Iris pigment epithelial cell (primary cell): Measurements from ENCODE around the gene ARHGEF26.

Experiments used
- DNase-seq: peaks from one replicate; pipeline ENCODE4 v3.0.0-alpha.2; 2011; ENCODE audit warnings: low read depth

The ARHGEF26 gene

DNA sequence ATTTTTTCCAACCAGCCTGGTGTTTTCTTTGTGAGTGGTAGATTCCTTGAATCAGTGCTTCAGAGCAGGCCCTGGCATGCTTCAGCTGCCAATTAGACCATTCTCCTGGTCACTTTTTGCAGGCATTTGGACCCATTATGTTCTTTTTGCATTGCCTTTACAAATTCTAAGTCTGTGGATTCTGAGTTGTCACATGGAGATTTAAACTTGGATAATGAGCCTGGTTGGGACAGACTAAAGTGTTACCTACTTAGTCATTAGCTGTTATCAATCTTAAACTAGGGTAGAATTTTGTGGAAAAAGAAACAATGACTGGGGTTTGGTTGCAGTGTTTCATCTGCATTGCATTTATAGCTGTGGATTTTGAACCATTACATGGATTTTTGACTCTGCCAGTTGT lies 40.6 kb downstream of the ARHGEF26 start:
- DNase-seq = peak; percentile 7

DNA sequence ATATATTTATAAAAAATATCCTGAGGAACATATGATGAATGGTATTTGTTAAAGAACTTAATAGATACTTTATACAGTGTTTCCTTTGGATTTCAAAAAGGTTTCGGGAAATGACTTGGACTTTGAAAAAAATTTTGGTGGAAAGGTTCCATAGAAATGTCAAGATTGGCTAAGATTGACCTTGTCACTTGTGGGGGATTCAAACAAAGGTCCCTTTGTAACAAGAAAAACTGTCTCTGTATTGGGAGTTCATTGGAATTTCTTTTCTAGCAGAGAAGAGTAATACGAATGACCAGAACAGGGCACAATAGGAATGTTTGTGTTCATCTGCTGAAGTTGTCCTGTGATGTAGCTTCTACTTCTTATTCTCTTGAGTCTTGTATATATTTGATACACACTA lies 43.2 kb downstream of the ARHGEF26 start:
- no peak for DNase-seq

DNA sequence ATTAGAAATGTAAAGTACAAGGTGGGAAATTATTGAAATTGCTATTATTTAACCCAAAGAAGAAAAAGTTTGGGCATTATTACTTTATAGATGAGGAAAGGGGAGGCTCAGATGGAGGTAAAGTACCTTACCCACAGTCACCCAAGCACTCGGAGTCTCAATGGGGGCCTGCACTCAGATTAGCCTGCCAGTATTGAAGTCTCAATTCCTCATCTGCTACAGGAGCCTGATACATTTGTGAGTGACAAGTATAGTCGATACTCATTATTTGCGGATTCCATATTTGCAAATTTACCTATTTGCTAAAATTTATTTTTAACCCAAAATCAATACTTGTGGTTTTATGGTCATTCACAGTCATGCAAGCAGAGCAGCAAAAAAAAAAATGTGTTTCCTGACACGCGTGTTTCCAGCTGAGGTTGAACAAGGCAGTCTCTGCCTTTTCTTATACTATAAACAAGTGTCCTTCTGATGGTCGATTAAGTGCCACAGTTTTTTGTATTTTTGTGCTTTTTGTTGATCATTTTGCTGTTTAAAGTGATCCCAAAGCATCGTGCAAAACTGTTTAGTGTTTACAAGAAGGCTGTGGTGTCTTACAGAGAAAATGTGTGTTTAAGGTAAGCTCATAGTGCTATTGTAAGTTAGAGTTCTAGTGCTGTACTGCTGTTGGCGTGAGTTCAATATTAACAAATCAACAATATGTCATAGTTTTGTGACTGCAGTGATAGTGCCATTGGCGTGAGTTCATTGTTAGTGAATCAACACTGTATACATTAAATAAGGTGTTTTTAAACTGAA lies 48.0 kb downstream of the ARHGEF26 start:
- DNase-seq = no peak

DNA sequence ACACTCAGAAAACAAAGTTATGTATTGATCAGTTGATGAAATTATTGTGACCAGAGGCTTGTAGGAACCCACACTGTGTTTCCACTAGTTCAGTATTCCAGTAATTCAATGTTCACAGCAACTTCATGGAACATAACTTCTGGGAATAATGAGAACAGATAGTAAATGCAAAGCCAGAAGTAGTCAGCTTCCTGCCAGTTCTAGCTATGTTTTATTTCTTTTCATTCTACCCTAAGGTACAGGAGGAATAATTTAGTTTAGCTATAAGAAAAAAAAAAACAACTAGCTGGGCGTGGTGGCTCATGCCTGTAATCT lies 48.6 kb downstream of the ARHGEF26 start:
- DNase-seq = no peak

DNA sequence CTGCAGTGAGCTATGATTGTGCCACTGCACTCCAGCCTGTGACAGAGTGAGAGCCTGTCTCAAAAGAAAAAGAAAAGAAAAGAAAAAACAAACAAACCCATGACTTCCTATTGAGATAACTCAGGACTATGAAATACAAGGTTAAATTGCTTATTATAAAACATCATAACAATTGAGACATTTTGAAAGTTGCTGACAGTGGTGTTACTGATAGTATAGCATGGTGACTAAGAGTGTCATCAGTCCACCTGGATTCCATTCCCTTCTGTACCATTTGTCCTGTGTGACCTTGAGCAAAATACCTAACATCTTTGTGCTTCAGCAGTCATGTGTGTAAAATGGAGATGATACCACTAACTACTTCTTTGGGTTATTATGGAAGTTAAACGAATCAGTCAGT lies 49.1 kb downstream of the ARHGEF26 start:
- no peak for DNase-seq

DNA sequence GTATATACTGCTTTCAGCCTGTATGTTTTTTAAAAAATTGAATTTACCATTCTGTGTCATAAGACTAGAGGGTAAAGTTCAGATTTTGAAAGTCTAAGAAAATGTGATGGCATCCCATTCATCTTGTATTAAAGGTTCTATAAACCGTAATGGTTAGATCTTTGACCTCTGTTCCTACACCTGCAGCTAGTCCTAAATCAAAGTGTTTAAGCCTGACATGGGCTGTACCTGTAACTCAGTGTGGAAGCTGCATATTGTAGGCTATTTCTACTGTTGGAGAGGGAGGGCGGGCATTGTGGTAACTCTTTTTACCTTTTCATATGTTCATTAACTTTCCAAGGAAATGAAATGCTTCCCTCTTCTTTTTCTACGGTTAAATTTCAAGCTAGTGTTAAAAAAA lies 53.9 kb downstream of the ARHGEF26 start:
- DNase-seq = no peak

DNA sequence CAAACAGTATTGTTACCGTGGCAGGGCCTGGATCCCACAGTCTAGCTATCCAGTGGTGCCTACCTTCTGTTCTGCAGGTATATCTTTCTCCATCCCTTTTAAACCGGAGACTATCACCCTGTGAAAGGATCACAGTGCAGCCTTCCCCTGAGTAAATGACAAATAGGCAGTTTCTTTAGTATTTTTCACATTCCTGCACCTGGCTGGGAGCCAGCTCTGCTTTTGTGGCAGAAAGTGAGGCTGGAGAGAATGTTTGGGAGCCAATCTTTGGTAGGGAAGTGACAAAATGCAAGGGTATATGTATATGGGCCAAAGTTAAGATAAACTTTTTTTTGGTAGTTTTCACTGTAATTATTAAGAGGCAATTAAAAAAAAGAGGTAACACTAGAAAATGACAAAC lies 54.8 kb downstream of the ARHGEF26 start:
- DNase-seq = no peak

DNA sequence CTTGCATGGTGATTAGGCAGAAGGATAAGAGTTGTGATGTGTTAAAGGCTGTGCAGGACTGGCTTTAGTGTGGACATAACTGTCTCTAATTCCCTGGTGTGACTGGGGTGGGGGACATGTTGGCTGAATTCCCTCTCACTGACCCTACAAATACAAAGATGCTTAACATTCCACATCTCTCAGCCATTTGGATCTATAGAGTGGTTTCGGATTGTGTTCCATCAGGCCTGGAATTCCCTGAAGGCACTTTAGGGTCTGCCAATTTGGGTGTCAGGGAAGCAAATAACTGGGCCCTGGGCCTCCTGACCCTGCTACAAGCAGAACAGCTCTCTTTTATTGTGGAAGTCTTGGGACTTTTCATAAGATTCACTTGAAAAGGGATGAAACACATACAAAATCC lies 56.2 kb downstream of the ARHGEF26 start:
- DNase-seq = no peak

DNA sequence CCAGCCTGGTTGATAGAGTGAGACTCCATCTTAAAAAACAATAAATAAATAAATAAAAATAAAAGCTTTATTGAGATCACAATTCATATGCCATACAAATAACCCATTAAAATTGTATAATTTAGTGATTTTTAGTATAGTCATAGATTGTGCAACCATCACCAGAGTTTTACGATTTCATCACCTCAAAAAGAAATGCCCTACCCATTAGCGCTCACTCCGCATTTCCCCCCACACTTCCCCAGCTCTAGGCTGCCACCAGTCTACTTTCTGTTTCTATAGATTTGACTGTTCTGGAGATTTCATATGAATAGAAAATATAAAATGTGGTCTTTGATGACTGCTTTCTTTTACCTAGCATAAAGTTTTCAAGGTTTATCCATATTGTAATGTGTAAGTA lies 57.0 kb downstream of the ARHGEF26 start:
- peak; percentile 6 for DNase-seq

DNA sequence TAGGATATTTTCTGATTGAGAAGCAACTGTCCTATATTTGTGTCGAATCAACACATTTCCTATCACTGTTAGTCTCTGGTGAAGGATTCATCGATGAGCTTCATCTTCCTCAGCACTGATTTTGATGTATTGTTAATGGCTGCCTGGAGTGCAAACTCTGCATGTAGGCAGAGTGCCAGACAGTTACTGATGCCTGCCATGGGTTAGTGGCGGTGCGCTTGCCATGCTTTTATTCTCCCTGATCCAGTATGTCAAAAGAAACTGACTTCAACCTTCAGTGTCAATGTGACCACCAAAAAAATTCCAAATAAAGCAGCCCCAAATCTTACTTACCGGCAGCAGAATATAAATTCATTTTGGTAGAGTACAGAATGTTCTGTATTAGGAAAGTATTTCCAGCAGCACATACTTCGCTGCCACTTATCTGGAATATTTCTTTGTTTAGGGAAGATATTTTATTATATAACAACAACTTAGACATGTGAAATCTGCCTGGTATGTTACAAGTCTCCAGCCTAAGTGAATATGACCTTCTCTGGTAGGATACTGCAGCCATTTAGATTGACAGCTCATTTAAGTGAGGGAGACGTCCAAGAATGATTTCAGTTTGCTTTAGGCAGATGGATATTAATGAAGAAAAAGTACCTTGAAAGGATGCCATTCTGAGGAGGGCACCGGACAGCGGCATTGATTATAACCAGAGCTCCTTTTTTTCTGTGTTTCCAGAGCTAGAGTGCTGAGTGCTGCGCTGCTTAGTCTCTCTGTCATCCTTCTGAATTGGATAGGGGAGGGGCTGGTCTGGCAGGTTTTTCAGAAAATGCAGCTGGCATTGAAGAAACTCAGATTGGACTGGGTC lies 59.9 kb downstream of the ARHGEF26 start:
- DNase-seq = peak; percentile 4

DNA sequence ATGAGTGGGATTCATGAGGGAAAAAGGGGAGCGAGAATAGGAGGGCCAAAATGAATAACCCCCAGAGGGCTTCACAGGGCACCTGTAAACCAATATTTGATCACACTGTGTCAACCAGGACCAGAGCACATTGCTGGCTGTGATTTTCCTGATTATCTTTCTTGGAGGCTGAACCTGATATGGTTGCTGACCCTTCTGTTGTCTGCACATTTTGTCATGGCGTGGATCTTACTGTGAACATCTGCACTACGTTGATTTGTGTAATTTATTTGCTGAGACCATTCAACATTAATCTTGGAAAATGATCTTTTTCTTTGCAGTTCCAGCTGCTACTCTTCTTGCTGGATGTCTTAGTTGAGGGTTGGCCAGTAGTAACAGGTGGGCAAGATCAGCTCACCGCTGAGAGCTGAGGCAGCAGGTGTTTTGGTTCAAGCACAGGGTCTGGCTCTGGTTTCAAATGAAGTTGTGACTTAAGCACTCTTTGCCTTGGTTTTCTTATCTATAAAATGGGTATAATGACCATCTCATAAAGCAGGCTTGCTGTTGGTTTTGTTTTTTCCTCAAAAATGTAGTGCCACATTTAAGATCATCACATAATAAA lies 61.2 kb downstream of the ARHGEF26 start:
- DNase-seq = no peak

DNA sequence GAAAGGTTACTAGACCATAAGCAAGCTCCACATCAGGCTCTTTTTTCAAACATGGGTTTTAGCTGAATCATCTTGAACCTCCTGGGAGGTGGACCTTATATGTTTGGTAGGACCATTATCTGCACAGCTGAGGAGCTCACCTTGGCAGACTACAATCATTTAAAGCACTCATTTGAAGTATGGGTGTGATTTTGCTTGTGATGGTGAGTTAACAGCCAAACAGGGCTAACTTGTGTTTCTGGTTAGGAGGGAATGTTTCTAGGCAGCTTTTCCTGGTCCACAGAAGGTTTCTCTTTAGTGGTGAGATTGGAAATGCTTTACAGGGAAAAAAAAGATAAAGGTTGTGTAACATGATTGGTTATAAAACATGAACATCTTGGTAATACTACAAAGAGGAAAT lies 61.8 kb downstream of the ARHGEF26 start:
- no peak for DNase-seq

DNA sequence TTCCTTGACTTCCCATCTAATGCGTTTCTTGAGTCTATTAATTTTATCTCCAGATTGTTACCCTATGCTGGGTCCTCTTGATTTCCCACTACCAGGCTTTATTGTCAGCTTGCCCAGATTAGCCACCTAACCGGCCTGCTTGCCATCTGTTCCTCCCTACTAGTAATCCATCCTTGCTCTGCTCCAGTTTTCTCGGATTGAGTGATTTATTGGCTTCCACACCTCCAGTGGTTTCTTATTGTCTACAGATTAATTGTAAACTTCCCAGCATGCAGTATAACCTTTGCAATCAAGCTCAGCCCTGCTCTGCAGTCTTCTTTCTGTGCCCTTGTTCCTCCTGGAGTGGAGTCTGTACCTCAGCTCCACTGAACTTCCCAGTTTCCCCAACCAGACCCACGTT lies 63.4 kb downstream of the ARHGEF26 start:
- DNase-seq = no peak

DNA sequence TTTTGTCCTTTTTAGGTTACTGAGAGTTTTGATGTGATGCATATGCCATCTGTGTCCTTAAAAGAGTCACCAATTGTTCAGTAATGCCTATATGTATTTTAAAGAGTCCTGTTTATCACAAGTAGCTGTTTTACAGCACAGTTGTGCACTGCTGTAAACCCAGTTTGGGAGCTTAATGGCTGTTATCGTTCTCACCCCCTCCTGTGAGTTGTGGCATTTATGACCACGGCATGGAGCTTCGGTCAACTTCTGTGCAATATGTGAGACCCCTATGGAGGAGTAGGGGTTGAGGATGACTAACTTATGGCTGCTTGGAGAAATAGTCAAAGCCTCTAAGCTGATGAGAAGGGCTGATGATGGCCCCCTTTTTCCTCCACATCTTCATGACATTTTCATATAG lies 67.2 kb downstream of the ARHGEF26 start:
- DNase-seq = no peak

DNA sequence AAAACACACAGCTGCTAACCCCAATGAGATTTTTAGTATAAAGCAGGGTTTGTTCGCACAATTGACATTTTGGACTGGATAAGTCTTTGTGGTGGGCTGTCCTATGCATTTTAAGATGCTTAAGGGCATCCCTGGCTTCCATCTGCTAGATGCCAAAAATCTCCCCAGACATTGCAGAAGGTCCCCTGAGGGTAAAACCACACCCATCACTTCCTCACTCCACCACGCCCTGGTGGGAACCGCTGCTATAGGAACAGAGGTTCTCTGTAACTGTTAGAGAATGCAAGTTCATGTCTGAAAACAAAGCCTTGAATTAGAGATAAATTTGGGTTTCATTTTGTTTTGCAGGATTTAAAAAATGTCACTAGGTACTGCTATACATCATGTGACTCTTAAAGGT lies 67.7 kb downstream of the ARHGEF26 start:
- DNase-seq = no peak

DNA sequence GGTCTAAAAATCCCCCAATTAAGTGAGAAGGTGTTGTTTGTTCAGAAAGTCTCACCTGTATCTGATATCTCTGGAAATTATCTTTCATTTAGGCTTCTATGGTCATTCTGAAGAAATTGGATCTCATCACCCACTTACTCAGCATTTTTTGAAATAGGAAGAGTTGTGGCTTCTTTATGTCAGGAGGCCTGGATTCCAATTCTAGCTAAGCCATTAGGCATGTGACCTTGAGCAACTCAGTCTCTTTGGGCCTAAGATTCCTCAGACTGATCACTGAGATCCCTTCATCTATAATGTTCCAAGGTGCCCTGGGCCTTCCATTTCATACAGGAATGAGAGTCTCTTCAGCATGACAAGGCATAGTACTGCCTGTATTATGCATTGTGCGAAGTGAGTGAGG lies 70.3 kb downstream of the ARHGEF26 start:
- DNase-seq = peak; percentile 56

DNA sequence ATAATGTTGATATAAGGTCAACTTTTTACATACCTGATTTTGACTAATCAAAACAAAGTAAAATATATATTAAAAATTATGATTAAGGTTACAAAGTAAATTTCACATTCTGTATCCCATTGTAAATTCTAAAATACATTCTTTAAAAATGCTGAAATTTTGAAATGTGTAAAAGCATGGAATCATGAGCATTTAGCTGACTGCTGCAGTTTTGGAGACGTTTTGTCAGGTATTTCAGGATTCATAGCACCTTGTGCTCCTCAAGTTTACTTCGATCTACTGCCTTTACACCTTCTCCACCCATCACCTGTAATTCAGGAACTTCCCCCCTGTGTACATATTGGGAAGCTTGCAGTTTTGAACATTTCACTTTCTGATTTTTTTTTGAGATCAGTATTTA lies 71.0 kb downstream of the ARHGEF26 start:
- no peak for DNase-seq

DNA sequence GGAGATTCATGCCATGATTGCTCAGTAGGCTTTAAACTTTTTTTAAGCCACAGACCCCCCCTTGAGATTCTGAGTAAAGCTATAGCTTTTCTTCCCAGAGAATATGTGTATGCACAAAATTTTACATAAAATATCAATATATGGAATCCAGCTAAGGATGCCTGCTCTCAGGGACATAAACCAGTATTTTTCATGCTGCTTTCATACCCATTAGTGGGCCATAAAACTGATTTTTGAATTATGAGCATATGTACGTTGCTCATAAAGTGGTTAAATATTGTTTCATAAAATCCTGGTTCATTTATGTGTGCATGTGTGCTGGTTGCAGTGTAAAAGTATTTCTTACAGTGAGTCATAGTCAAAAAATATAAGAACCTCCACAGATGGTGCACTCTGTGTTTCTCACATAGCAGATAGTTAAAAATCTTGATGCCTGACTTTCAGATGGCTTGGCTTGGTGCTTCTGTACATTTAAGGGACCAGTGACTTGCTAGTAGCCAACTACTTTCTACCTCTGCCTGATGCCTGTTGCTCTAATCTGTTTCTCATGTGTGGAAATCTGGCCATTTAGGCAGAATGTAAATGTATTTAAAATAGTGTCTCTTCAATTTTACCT lies 71.9 kb downstream of the ARHGEF26 start:
- DNase-seq = peak; percentile 7

DNA sequence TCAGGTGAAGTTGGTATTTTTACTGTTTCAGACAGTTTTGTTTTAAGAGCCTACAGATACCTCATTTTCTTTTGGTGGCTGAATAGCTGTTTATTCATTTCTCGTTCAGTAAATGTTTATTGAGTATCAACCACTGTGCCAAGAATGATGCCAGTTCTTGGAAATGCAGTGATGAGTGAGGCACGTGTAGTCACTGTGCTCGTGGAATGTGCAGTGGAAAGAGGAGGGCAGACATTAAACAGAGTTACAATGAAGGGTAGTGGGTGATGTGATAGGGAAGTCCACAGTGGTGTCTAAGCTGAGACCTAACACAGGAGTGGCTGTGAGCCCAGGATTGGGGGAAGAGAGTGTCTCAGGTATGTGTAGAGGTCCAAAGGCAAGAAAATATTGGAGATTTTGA lies 73.7 kb downstream of the ARHGEF26 start:
- no peak for DNase-seq

DNA sequence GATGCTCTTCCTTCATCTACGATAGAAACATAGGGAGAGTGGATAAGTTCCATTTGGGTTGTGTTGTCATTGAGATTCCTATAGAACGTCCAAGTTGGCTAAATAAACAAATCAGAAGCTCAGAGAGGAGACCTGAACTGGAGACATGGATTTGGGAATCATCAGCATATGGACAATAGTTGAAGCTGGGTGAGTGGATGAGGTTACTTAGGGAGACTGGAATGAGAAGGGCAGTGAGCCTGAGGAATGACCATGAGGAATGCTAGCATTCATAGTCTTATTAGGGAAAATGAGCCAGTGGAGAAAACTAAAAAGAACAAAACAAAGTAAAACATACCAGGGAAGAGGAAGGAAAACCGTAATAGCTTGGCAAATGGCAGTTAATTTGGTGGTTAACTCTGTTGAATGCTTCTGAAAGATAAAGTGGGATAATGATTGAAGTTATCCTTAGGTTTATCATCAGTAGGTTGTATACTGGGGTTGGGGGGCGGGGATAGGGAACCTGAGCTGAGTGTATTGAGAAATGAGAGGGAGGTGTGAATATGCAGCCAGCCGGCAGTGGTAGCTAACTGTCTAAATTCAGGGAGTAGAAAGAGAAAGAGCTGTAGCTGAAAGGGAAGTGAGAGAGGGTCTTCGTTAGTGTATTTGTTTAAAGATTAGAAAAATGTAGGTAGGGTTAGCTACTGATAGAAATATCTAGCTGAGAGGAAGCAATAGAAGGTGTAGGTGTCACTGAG lies 74.6 kb downstream of the ARHGEF26 start:
- no peak for DNase-seq

DNA sequence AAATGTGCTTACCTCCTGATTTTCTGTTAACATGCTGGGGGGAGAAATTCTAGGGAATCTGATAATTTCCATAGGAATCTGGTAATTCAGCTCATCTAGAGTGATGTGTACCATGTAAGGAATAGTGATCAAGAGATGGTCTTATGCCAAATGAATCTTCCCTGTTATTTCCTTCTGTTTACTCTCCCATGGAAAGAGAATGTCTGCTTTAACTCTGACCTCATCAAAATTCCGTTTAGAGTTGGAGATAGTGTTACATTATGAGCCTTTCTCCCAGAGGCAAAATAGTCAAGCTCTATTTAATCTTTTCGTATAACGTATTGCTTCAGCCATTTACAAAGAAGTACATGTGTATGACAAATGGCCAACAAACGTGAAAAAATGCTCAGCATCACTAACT lies 76.6 kb downstream of the ARHGEF26 start:
- no peak for DNase-seq

DNA sequence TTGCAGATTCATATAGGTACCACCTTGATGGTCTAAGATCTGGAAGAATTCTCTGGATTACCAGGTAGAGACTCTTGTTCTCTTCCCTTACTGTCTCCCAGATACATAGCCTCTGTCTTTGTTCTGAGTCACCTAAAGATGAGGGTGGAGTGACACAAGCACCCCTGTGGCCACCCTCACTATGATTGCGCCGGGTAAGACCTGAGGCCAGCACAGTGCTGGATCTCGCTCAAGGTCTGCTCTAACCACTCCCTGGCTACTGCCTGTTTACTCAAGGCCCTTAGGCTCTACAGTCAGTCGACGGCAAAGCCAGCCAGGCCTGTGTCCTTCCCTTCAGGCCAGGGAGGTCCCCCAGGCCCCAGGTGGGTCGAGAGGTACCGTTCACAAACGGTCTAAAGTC lies 88.3 kb downstream of the ARHGEF26 start:
- no peak for DNase-seq
